SK-N-SH treated with all-trans-retinoic acid at 6 μM for 48 hours (cell line): ENCODE results near the gene DCXR.

Source experiments
- ATAC-seq: fragments of 200-7000 bp; cut with Tn5 transposase; 3 replicates; pipeline ENCODE4 v1.9.1; 2020; ENCODE audit warnings: mild to moderate bottlenecking, moderate library complexity
- ARNTL ChIP-seq: fragments of 450-650 bp; formaldehyde crosslinking; IDR thresholded peaks from 2 replicates; pipeline ENCODE4 v1.5.0; 2020; ENCODE audit warnings: low read depth, mild to moderate bottlenecking, moderate library complexity, borderline replicate concordance
- BACH2 ChIP-seq: fragments of 250-450 bp; sonication (Bioruptor Pico); IDR thresholded peaks from 2 replicates; pipeline ENCODE4 v1.9.0; 2021; ENCODE audit warnings: mild to moderate bottlenecking, borderline replicate concordance
- CSDC2 ChIP-seq: fragments of 250-450 bp; sonication (Bioruptor Pico); IDR thresholded peaks from 2 replicates; pipeline ENCODE4 v1.5.0; 2020; ENCODE audit warnings: mild to moderate bottlenecking, moderate library complexity
- CSRNP3 ChIP-seq: fragments of 250-450 bp; sonication (Bioruptor Pico); IDR thresholded peaks from 2 replicates; pipeline ENCODE4 v1.5.1; 2021; ENCODE audit warnings: mild to moderate bottlenecking, moderate library complexity
- ESRRG ChIP-seq: fragments of 250-450 bp; sonication (Bioruptor Pico); IDR thresholded peaks from 2 replicates; pipeline ENCODE4 v1.6.1; 2021; ENCODE audit warnings: mild to moderate bottlenecking
- GLIS3 ChIP-seq: fragments of 250-450 bp; sonication (Bioruptor Pico); IDR thresholded peaks from 2 replicates; pipeline ENCODE4 v1.5.0; 2020; ENCODE audit warnings: mild to moderate bottlenecking, moderate library complexity
- ISL1 ChIP-seq: fragments of 250-450 bp; sonication (Bioruptor Pico); IDR thresholded peaks from 2 replicates; pipeline ENCODE4 v2.1.2; 2022; ENCODE audit warnings: mild to moderate bottlenecking, moderate library complexity
- OSR1 ChIP-seq: fragments of 250-450 bp; sonication (Bioruptor Pico); IDR thresholded peaks from 2 replicates; pipeline ENCODE4 v1.8.0; 2022; ENCODE audit warnings: moderate library complexity, mild to moderate bottlenecking, inconsistent platforms
- POU6F1 ChIP-seq: fragments of 250-450 bp; sonication (Bioruptor Pico); IDR thresholded peaks from 2 replicates; pipeline ENCODE4 v1.8.0; 2021; ENCODE audit warnings: low read depth, mild to moderate bottlenecking, moderate library complexity, borderline replicate concordance
- PPARA ChIP-seq: fragments of 250-450 bp; sonication (Bioruptor Pico); IDR thresholded peaks from 2 replicates; pipeline ENCODE4 v1.5.0; 2020; ENCODE audit warnings: mild to moderate bottlenecking, borderline replicate concordance
- RARB ChIP-seq: fragments of 250-450 bp; sonication (Bioruptor Pico); IDR thresholded peaks from 2 replicates; pipeline ENCODE4 v1.8.0; 2021; ENCODE audit warnings: mild to moderate bottlenecking, moderate library complexity
- SNAI2 ChIP-seq: fragments of 250-450 bp; sonication (Bioruptor Pico); IDR thresholded peaks from 2 replicates; pipeline ENCODE4 v1.5.0; 2020; ENCODE audit warnings: mild to moderate bottlenecking, moderate library complexity
- TCF4 ChIP-seq: fragments of 250-450 bp; sonication (Bioruptor Pico); IDR thresholded peaks from 2 replicates; pipeline ENCODE4 v1.8.0; 2021; ENCODE audit warnings: mild to moderate bottlenecking, moderate library complexity, borderline replicate concordance
- TOX ChIP-seq: fragments of 250-450 bp; sonication (Bioruptor Pico); IDR thresholded peaks from 2 replicates; pipeline ENCODE4 v1.8.0; 2021; ENCODE audit warnings: mild to moderate bottlenecking, moderate library complexity, borderline replicate concordance
- ZC3H10 ChIP-seq: fragments of 250-450 bp; sonication (Bioruptor Pico); IDR thresholded peaks from 2 replicates; pipeline ENCODE4 v1.5.1; 2021; ENCODE audit warnings: mild to moderate bottlenecking, moderate library complexity
- ZFP3 ChIP-seq: fragments of 250-450 bp; sonication (Bioruptor Pico); IDR thresholded peaks from 2 replicates; pipeline ENCODE4 v1.5.0; 2020; ENCODE audit warnings: mild to moderate bottlenecking, moderate library complexity
- ZFP30 ChIP-seq: fragments of 450-650 bp; formaldehyde crosslinking; IDR thresholded peaks from 2 replicates; pipeline ENCODE4 v1.5.0; 2022; ENCODE audit warnings: mild to moderate bottlenecking, moderate library complexity
- ZNF565 ChIP-seq: fragments of 450-650 bp; formaldehyde crosslinking; conservative IDR thresholded peaks from 2 replicates; pipeline ENCODE4 v1.5.0; 2020; ENCODE audit warnings: low read depth, mild to moderate bottlenecking, moderate library complexity
- ZNF70 ChIP-seq: fragments of 450-650 bp; formaldehyde crosslinking; IDR thresholded peaks from 2 replicates; pipeline ENCODE4 v1.5.0; 2020; ENCODE audit warnings: mild to moderate bottlenecking, moderate library complexity
- ZNF8 ChIP-seq: fragments of 450-650 bp; formaldehyde crosslinking; IDR thresholded peaks from 2 replicates; pipeline ENCODE4 v1.5.0; 2020; ENCODE audit warnings: mild to moderate bottlenecking, moderate library complexity
- TF ChIP-seq, protein P1 (sequence below): fragments of 250-450 bp; sonication (Bioruptor Pico); IDR thresholded peaks from 2 replicates; pipeline ENCODE4 v1.8.0; 2020; ENCODE audit warnings: mild to moderate bottlenecking, moderate library complexity, borderline replicate concordance
- TF ChIP-seq, protein P2 (sequence below): fragments of 250-450 bp; sonication (Bioruptor Pico); IDR thresholded peaks from 2 replicates; pipeline ENCODE4 v1.5.1; 2020; ENCODE audit warnings: low read depth, mild to moderate bottlenecking, moderate library complexity
- TF ChIP-seq, protein P3 (sequence below): fragments of 250-450 bp; sonication (Bioruptor Pico); IDR thresholded peaks from 2 replicates; pipeline ENCODE4 v1.5.0; 2020; ENCODE audit warnings: mild to moderate bottlenecking, moderate library complexity

DCXR gene

DNA sequence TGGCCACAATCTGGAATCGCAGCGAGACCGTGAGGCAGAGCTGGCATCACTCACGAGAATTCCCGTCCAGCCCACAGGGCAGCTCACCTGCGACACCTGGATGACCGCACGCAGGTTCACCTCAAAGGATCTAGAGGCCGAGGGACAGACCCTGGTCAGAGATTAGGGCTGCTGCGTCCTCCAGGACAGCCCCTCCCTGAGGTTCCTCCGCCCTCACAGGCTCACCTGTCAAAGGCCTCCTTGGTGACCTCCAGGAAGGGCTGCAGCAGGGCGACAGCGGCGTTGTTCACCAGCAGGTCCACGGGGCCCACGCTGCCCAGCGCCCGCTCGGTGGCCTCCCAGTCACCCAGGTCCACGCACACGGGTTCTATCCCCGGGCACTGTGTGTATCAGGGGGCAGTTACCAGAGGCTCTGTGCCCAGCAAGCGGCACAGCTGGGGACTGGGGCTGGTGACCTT lies 834 bp downstream of the DCXR start:
- no peak; the same call in 2 of the 3 replicates for ATAC-seq

GRCh38 chr17:82035956-82036633 lies 1.4 kb downstream of the DCXR start:
- TF ChIP-seq ZNF565: no peak
- TF ChIP-seq, protein P1, sequence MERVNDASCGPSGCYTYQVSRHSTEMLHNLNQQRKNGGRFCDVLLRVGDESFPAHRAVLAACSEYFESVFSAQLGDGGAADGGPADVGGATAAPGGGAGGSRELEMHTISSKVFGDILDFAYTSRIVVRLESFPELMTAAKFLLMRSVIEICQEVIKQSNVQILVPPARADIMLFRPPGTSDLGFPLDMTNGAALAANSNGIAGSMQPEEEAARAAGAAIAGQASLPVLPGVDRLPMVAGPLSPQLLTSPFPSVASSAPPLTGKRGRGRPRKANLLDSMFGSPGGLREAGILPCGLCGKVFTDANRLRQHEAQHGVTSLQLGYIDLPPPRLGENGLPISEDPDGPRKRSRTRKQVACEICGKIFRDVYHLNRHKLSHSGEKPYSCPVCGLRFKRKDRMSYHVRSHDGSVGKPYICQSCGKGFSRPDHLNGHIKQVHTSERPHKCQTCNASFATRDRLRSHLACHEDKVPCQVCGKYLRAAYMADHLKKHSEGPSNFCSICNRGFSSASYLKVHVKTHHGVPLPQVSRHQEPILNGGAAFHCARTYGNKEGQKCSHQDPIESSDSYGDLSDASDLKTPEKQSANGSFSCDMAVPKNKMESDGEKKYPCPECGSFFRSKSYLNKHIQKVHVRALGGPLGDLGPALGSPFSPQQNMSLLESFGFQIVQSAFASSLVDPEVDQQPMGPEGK (CRISPR knock-in tag): no peak
- TF ChIP-seq ISL1: no peak
- no peak for TF ChIP-seq CSDC2 (CRISPR knock-in tag)
- TF ChIP-seq SNAI2 (CRISPR knock-in tag): no peak
- TF ChIP-seq TCF4 (CRISPR knock-in tag): no peak
- no peak for TF ChIP-seq ARNTL
- TF ChIP-seq, all 23 proteins: peak for 0
- ATAC-seq: no peak

More for the DNA sequence above, 834 bp downstream of the DCXR start:
- TF ChIP-seq POU6F1 (CRISPR knock-in tag) (no peak), ZNF70 (no peak), TCF4 (CRISPR knock-in tag) (no peak), GLIS3 (CRISPR knock-in tag) (no peak), ZNF565 (no peak), TOX (no peak), SNAI2 (CRISPR knock-in tag) (no peak), ZNF8 (no peak), ISL1 (no peak), ZFP3 (CRISPR knock-in tag) (no peak), CSRNP3 (CRISPR knock-in tag) (no peak), ZFP30 (CRISPR knock-in tag) (no peak), ESRRG (no peak)
- TF ChIP-seq, protein P2, sequence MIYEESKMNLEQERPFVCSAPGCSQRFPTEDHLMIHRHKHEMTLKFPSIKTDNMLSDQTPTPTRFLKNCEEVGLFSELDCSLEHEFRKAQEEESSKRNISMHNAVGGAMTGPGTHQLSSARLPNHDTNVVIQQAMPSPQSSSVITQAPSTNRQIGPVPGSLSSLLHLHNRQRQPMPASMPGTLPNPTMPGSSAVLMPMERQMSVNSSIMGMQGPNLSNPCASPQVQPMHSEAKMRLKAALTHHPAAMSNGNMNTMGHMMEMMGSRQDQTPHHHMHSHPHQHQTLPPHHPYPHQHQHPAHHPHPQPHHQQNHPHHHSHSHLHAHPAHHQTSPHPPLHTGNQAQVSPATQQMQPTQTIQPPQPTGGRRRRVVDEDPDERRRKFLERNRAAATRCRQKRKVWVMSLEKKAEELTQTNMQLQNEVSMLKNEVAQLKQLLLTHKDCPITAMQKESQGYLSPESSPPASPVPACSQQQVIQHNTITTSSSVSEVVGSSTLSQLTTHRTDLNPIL (CRISPR knock-in tag): no peak
- TF ChIP-seq, protein P3, sequence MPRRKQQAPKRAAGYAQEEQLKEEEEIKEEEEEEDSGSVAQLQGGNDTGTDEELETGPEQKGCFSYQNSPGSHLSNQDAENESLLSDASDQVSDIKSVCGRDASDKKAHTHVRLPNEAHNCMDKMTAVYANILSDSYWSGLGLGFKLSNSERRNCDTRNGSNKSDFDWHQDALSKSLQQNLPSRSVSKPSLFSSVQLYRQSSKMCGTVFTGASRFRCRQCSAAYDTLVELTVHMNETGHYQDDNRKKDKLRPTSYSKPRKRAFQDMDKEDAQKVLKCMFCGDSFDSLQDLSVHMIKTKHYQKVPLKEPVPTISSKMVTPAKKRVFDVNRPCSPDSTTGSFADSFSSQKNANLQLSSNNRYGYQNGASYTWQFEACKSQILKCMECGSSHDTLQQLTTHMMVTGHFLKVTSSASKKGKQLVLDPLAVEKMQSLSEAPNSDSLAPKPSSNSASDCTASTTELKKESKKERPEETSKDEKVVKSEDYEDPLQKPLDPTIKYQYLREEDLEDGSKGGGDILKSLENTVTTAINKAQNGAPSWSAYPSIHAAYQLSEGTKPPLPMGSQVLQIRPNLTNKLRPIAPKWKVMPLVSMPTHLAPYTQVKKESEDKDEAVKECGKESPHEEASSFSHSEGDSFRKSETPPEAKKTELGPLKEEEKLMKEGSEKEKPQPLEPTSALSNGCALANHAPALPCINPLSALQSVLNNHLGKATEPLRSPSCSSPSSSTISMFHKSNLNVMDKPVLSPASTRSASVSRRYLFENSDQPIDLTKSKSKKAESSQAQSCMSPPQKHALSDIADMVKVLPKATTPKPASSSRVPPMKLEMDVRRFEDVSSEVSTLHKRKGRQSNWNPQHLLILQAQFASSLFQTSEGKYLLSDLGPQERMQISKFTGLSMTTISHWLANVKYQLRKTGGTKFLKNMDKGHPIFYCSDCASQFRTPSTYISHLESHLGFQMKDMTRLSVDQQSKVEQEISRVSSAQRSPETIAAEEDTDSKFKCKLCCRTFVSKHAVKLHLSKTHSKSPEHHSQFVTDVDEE (CRISPR knock-in tag): no peak

GRCh38 chr17:82035488-82035887 lies 2.0 kb downstream of the DCXR start:
- ATAC-seq: no peak
- no peak for TF ChIP-seq ESRRG
- TF ChIP-seq CSDC2 (CRISPR knock-in tag): no peak
- TF ChIP-seq, protein P3 (CRISPR knock-in tag): no peak
- TF ChIP-seq PPARA (CRISPR knock-in tag): no peak
- TF ChIP-seq RARB: no peak
- TF ChIP-seq BACH2: no peak
- TF ChIP-seq ARNTL: no peak
- no peak for TF ChIP-seq ZNF8
- TF ChIP-seq OSR1 (CRISPR knock-in tag): no peak
- TF ChIP-seq ZC3H10: no peak
